ENCODE data around the gene FGB. TPM values are rescaled to one million over a fixed set of nuclear protein-coding genes. Genes with fewer than 3 reads are reported as not detected.

The FGB gene
- total and polyA plus RNA-seq, 2 of the 13 experiments (the other 11 are each of a cell fraction or from before 2014, with no cell fraction given): 226 to 784 TPM

- no peak for TF ChIP-seq ZBED4 (CRISPR knock-in tag; IDR thresholded peaks at IDR 0.05; ENCODE audit: borderline replicate concordance)
- no peak for TF ChIP-seq HNRNPH1 (optimal IDR thresholded peaks at IDR 0.05; ENCODE audit: low read depth, low read length)
- TF ChIP-seq ZNF776 (CRISPR knock-in tag; IDR thresholded peaks at IDR 0.05): no peak
- TF ChIP-seq, protein P1, sequence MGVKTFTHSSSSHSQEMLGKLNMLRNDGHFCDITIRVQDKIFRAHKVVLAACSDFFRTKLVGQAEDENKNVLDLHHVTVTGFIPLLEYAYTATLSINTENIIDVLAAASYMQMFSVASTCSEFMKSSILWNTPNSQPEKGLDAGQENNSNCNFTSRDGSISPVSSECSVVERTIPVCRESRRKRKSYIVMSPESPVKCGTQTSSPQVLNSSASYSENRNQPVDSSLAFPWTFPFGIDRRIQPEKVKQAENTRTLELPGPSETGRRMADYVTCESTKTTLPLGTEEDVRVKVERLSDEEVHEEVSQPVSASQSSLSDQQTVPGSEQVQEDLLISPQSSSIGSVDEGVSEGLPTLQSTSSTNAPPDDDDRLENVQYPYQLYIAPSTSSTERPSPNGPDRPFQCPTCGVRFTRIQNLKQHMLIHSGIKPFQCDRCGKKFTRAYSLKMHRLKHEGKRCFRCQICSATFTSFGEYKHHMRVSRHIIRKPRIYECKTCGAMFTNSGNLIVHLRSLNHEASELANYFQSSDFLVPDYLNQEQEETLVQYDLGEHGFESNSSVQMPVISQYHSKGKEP (CRISPR knock-in tag; IDR thresholded peaks at IDR 0.05): no peak
- no peak for TF ChIP-seq MEIS1 (CRISPR knock-in tag; IDR thresholded peaks at IDR 0.05; ENCODE audit: borderline replicate concordance)
- no peak for TF ChIP-seq HCFC1 (IDR thresholded peaks at IDR 0.05; ENCODE audit: low read depth, low read length)
- peak; percentile 95 for TF ChIP-seq NR2F2 (IDR thresholded peaks at IDR 0.05; ENCODE audit: borderline replicate concordance, low read depth)
- peak; percentile 39; the same call in 1 of the 2 replicates for TF ChIP-seq RBFOX2 (IDR thresholded peaks at IDR 0.05; ENCODE audit: low read depth, low read length)
- TF ChIP-seq ADNP (CRISPR knock-in tag; IDR thresholded peaks at IDR 0.05): no peak
- no peak for TF ChIP-seq ZNF354B (CRISPR knock-in tag; IDR thresholded peaks at IDR 0.05)
- TF ChIP-seq SP4 (CRISPR knock-in tag; IDR thresholded peaks at IDR 0.05): no peak
- TF ChIP-seq TAF1 (CRISPR knock-in tag; IDR thresholded peaks at IDR 0.05): no peak
- TF ChIP-seq ZBTB1 (CRISPR knock-in tag; IDR thresholded peaks at IDR 0.05; ENCODE audit: borderline replicate concordance): no peak
- TF ChIP-seq ZFX (CRISPR knock-in tag; IDR thresholded peaks at IDR 0.05; ENCODE audit: low read depth): no peak
- TF ChIP-seq MED8 (CRISPR knock-in tag; IDR thresholded peaks at IDR 0.05; ENCODE audit: insufficient replicate concordance): no peak
- TF ChIP-seq ZFP36L1 (CRISPR knock-in tag; IDR thresholded peaks at IDR 0.05): no peak
- no peak for TF ChIP-seq MXD1 (CRISPR knock-in tag; IDR thresholded peaks at IDR 0.05)
- no peak for TF ChIP-seq GRHL1 (CRISPR knock-in tag; conservative IDR thresholded peaks at IDR 0.05)
- TF ChIP-seq, protein P2, sequence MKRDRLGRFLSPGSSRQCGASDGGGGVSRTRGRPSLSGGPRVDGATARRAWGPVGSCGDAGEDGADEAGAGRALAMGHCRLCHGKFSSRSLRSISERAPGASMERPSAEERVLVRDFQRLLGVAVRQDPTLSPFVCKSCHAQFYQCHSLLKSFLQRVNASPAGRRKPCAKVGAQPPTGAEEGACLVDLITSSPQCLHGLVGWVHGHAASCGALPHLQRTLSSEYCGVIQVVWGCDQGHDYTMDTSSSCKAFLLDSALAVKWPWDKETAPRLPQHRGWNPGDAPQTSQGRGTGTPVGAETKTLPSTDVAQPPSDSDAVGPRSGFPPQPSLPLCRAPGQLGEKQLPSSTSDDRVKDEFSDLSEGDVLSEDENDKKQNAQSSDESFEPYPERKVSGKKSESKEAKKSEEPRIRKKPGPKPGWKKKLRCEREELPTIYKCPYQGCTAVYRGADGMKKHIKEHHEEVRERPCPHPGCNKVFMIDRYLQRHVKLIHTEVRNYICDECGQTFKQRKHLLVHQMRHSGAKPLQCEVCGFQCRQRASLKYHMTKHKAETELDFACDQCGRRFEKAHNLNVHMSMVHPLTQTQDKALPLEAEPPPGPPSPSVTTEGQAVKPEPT (CRISPR knock-in tag; IDR thresholded peaks at IDR 0.05; ENCODE audit: low read depth): no peak
- no peak for TF ChIP-seq TIGD3 (CRISPR knock-in tag; IDR thresholded peaks at IDR 0.05; ENCODE audit: borderline replicate concordance)
Observed at GRCh38 chr4:154560824-154561231, 2.0 kb upstream of the FGB start (continued).
